H9 (cell line): ENCODE measurements around the gene TMEM115. TPM values are rescaled to one million over a fixed set of nuclear protein-coding genes. Genes with fewer than 3 reads are reported as not detected.

Source experiments
- DNase-seq: peaks from one replicate; pipeline ENCODE4 v3.0.0-alpha.2; 2017
- H2AFZ ChIP-seq: one replicate; pipeline ENCODE4 v1.6.1; 2013; ENCODE audit warnings: mild to moderate bottlenecking, low read length, control low read depth, moderate library complexity
- H2AK5ac ChIP-seq: 2 replicates; pipeline ENCODE4 v1.6.1; 2013; ENCODE audit warnings: low read length, control low read depth, mixed read lengths; ENCODE audit not compliant: insufficient read length
- H2BK120ac ChIP-seq: one replicate; pipeline ENCODE4 v1.6.1; 2013; ENCODE audit warnings: low read depth, mild to moderate bottlenecking, low read length, control low read depth, inconsistent platforms; ENCODE audit not compliant: poor library complexity, severe bottlenecking
- H2BK12ac ChIP-seq: 2 replicates; pipeline ENCODE4 v1.6.1; 2013; ENCODE audit warnings: low read length, control low read depth, mixed read lengths, low read depth; ENCODE audit not compliant: insufficient read length
- H2BK15ac ChIP-seq: 2 replicates; pipeline ENCODE4 v1.6.1; 2013; ENCODE audit warnings: low read depth, low read length, control low read depth
- H2BK20ac ChIP-seq: one replicate; pipeline ENCODE4 v1.6.1; 2013; ENCODE audit warnings: low read depth, mild to moderate bottlenecking, low read length, control low read depth, inconsistent platforms; ENCODE audit not compliant: poor library complexity, severe bottlenecking
- H2BK5ac ChIP-seq: 2 replicates; pipeline ENCODE4 v1.6.1; 2013; ENCODE audit warnings: low read length, control low read depth, mixed read lengths; ENCODE audit not compliant: insufficient read length
- H3K14ac ChIP-seq: 2 replicates; pipeline ENCODE4 v1.6.1; 2013; ENCODE audit warnings: low read length, control low read depth; ENCODE audit not compliant: insufficient read depth
- H3K18ac ChIP-seq: 2 replicates; pipeline ENCODE4 v1.6.1; 2013; ENCODE audit warnings: low read depth, mild to moderate bottlenecking, mixed read lengths, low read length, control low read depth; ENCODE audit not compliant: insufficient read length
- H3K23ac ChIP-seq: 2 replicates; pipeline ENCODE4 v1.6.1; 2013; ENCODE audit warnings: low read length, control low read depth, mixed read lengths, low read depth; ENCODE audit not compliant: insufficient read length
- H3K23me2 ChIP-seq: 2 replicates; pipeline ENCODE4 v1.6.1; 2013; ENCODE audit warnings: low read depth, mild to moderate bottlenecking, mixed read lengths, low read length, control low read depth; ENCODE audit not compliant: insufficient read length, poor library complexity, severe bottlenecking
- H3K27ac ChIP-seq: 2 replicates; pipeline ENCODE4 v1.5.1; 2013; ENCODE audit warnings: low read length, control low read depth, mixed read lengths, low read depth; ENCODE audit not compliant: insufficient read length
- H3K27me3 ChIP-seq: 2 replicates; pipeline ENCODE4 v1.6.1; 2013; ENCODE audit warnings: low read length, control low read depth, inconsistent platforms; ENCODE audit not compliant: insufficient read depth
- H3K4ac ChIP-seq: 2 replicates; pipeline ENCODE4 v1.6.1; 2013; ENCODE audit warnings: low read depth, mild to moderate bottlenecking, control low read depth, inconsistent platforms, low read length, moderate library complexity
- H3K4me1 ChIP-seq: 2 replicates; pipeline ENCODE4 v1.6.1; 2013; ENCODE audit warnings: low read length, control low read depth, inconsistent platforms; ENCODE audit not compliant: insufficient read depth
- H3K4me2 ChIP-seq: 2 replicates; pipeline ENCODE4 v1.6.1; 2013; ENCODE audit warnings: low read length, control low read depth, mixed read lengths; ENCODE audit not compliant: insufficient read length, insufficient read depth
- H3K56ac ChIP-seq: 2 replicates; pipeline ENCODE4 v1.6.1; 2013; ENCODE audit warnings: low read depth, mild to moderate bottlenecking, mixed read lengths, low read length, control low read depth; ENCODE audit not compliant: insufficient read length
- H3K79me1 ChIP-seq: 2 replicates; pipeline ENCODE4 v1.6.1; 2013; ENCODE audit warnings: low read depth, mild to moderate bottlenecking, moderate library complexity, low read length, control low read depth, inconsistent platforms; ENCODE audit not compliant: insufficient read depth, poor library complexity, severe bottlenecking
- H3K79me2 ChIP-seq: 2 replicates; pipeline ENCODE4 v1.6.1; 2013; ENCODE audit warnings: low read length, control low read depth, inconsistent platforms; ENCODE audit not compliant: insufficient read depth
- H3K9ac ChIP-seq: 2 replicates; pipeline ENCODE4 v1.6.1; 2013; ENCODE audit warnings: low read length, control low read depth, mixed read lengths; ENCODE audit not compliant: insufficient read length; ENCODE audit errors: extremely low read depth
- H3K9me3 ChIP-seq: one replicate; pipeline ENCODE4 v1.6.1; 2013; ENCODE audit warnings: low read depth, low read length, inconsistent platforms; ENCODE audit not compliant: control insufficient read depth
- H3T11ph ChIP-seq: one replicate; pipeline ENCODE4 v1.6.1; 2013; ENCODE audit warnings: mild to moderate bottlenecking, low read length, control low read depth, inconsistent platforms
- H4K20me1 ChIP-seq: one replicate; pipeline ENCODE4 v1.6.1; 2013; ENCODE audit not compliant: control insufficient read depth, insufficient read length, insufficient read depth
- H4K5ac ChIP-seq: 2 replicates; pipeline ENCODE4 v1.6.1; 2013; ENCODE audit warnings: low read depth, mild to moderate bottlenecking, mixed read lengths, low read length, control low read depth; ENCODE audit not compliant: insufficient read length
- H4K8ac ChIP-seq: replicated peaks from 2 replicates; pipeline ENCODE4 v1.6.1; 2013; ENCODE audit warnings: low read length, control low read depth, mixed read lengths, low read depth; ENCODE audit not compliant: insufficient read length
- H4K91ac ChIP-seq: 2 replicates; pipeline ENCODE4 v1.6.1; 2013; ENCODE audit warnings: low read depth, mild to moderate bottlenecking, moderate library complexity, mixed read lengths, low read length, control low read depth; ENCODE audit not compliant: insufficient read length
- H3K27ac Mint-ChIP-seq, 3 experiments: 2 replicates in 2 of 3; 3 replicates in 1 of 3; pipeline ENCODE4 v1.8.0; 2020 to 2021; ENCODE audit warnings: mixed read lengths in 3 of 3, mild to moderate bottlenecking in 1 of 3, moderate library complexity in 1 of 3
- H3K27me3 Mint-ChIP-seq: 2 replicates; pipeline ENCODE4 v1.8.0; 2021; ENCODE audit warnings: low read depth, mild to moderate bottlenecking, moderate library complexity, mixed read lengths
- H3K36me3 Mint-ChIP-seq, 3 experiments: 2 replicates in 2 of 3; 3 replicates in 1 of 3; pipeline ENCODE4 v1.8.0; 2020 to 2021; ENCODE audit warnings: low read depth in 3 of 3, mixed read lengths in 3 of 3; ENCODE audit not compliant: insufficient read depth in 1 of 3
- H3K4me1 Mint-ChIP-seq, 2 experiments: 2 replicates each; pipeline ENCODE4 v1.8.0; 2020; ENCODE audit warnings: mixed read lengths in 2 of 2
- H3K4me3 Mint-ChIP-seq, 2 experiments: 2 replicates in 1 of 2; 3 replicates in 1 of 2; pipeline ENCODE4 v1.8.0; 2020 to 2021; ENCODE audit warnings: mild to moderate bottlenecking in 2 of 2, mixed read lengths in 2 of 2, moderate library complexity in 1 of 2
- H3K9me3 Mint-ChIP-seq, 2 experiments: 2 replicates in 1 of 2; 3 replicates in 1 of 2; pipeline ENCODE4 v1.8.0; 2020; ENCODE audit warnings: mild to moderate bottlenecking in 2 of 2, mixed read lengths in 2 of 2, moderate library complexity in 1 of 2
- WGBS: extraction: QIAGEN DNeasy Blood & Tissue Kit; methylation state at CpG from one replicate; pipeline ENCODE4 v1.1.7; 2013; ENCODE audit warnings: missing lambda C conversion rate, low lambda C conversion rate, mixed read lengths; ENCODE audit not compliant: insufficient read length; ENCODE audit errors: extremely low coverage; 5-methylcytosine and 5-hydroxymethylcytosine counted together
- total RNA-seq: library from RNA; stranded (reverse); gene quantifications from 2 replicates; pipeline ENCODE4 v1.2.1, GENCODE V29; 2021
- TF ChIP-seq, protein P1 (sequence below): fragments of 200-600 bp; sonication (generic); conservative IDR thresholded peaks from 3 replicates; pipeline ENCODE4 v1.8.0; 2021; ENCODE audit warnings: antibody characterized with exemption, mild to moderate bottlenecking

The TMEM115 gene
- total RNA-seq, 1 experiment from 2014 or later: 32.3 TPM

- no peak overlapping the region for H2BK15ac ChIP-seq
- no peak overlapping the region for H2AFZ ChIP-seq
- no peaks in the 10 kb centered on the region for H4K20me1 ChIP-seq
- no peak overlapping the region for H3T11ph ChIP-seq
- H3K23ac ChIP-seq: no peak overlapping the region
- Mint-ChIP-seq H3K27ac (no peak overlapping the region), H3K9me3 (no peaks in the 10 kb centered on the region; a peak in 1 of 5 replicates), H3K4me1 (peaks cover 21 to 30% of the 10 kb centered on the region in 2 experiments), H3K36me3 (no peaks in the 10 kb centered on the region; a peak in 3 of 7 replicates), H3K27me3 (peaks cover 76% of the 10 kb centered on the region), H3K4me3 (0 out of 5 replicates have a peak overlapping the region, but pooled peaks of 1 of the 2 experiments have one; percentile 35)
- H3K4ac ChIP-seq: no peak overlapping the region
- no peak overlapping the region for H3K56ac ChIP-seq
- no peaks in the 10 kb centered on the region for H3K9me3 ChIP-seq
- no peak for DNase-seq
- no peak overlapping the region for H2BK120ac ChIP-seq
- no CpG with 5 or more reads among the region's 9 CpGs for WGBS
- TF ChIP-seq, protein P1, sequence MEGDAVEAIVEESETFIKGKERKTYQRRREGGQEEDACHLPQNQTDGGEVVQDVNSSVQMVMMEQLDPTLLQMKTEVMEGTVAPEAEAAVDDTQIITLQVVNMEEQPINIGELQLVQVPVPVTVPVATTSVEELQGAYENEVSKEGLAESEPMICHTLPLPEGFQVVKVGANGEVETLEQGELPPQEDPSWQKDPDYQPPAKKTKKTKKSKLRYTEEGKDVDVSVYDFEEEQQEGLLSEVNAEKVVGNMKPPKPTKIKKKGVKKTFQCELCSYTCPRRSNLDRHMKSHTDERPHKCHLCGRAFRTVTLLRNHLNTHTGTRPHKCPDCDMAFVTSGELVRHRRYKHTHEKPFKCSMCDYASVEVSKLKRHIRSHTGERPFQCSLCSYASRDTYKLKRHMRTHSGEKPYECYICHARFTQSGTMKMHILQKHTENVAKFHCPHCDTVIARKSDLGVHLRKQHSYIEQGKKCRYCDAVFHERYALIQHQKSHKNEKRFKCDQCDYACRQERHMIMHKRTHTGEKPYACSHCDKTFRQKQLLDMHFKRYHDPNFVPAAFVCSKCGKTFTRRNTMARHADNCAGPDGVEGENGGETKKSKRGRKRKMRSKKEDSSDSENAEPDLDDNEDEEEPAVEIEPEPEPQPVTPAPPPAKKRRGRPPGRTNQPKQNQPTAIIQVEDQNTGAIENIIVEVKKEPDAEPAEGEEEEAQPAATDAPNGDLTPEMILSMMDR: no peak
- no peaks in the 10 kb centered on the region for H3K79me1 ChIP-seq
- H3K14ac ChIP-seq: no peak overlapping the region
- H2BK20ac ChIP-seq: no peak overlapping the region
- no peak overlapping the region for H4K91ac ChIP-seq
- no peak overlapping the region for H3K9ac ChIP-seq
- H2AK5ac ChIP-seq: no peak overlapping the region
- H3K4me2 ChIP-seq: no peak overlapping the region
- H2BK5ac ChIP-seq: no peak overlapping the region
- peaks cover 19% of the 10 kb centered on the region; the same call in 1 of the 2 replicates for H3K27me3 ChIP-seq
- no peak overlapping the region for H3K18ac ChIP-seq
- H4K8ac ChIP-seq: no peak overlapping the region
- H3K27ac ChIP-seq: no peak overlapping the region
- no peak overlapping the region for H4K5ac ChIP-seq
- no peaks in the 10 kb centered on the region for H3K79me2 ChIP-seq
- no peaks in the 10 kb centered on the region; the same call in 1 of the 2 replicates for H3K4me1 ChIP-seq
- H2BK12ac ChIP-seq: no peak overlapping the region
- peaks cover 27% of the 10 kb centered on the region for H3K23me2 ChIP-seq
Observed at GRCh38 chr3:50341537-50341936, 17.8 kb downstream of the TMEM115 start.
